Right forelimb (tissue), 1 donor: Measurements from ENCODE around the gene INTS1.

Experiments
- DNase-seq: peaks from one replicate; pipeline ENCODE4 v3.0.0-alpha.2; 2018

The INTS1 gene

DNA sequence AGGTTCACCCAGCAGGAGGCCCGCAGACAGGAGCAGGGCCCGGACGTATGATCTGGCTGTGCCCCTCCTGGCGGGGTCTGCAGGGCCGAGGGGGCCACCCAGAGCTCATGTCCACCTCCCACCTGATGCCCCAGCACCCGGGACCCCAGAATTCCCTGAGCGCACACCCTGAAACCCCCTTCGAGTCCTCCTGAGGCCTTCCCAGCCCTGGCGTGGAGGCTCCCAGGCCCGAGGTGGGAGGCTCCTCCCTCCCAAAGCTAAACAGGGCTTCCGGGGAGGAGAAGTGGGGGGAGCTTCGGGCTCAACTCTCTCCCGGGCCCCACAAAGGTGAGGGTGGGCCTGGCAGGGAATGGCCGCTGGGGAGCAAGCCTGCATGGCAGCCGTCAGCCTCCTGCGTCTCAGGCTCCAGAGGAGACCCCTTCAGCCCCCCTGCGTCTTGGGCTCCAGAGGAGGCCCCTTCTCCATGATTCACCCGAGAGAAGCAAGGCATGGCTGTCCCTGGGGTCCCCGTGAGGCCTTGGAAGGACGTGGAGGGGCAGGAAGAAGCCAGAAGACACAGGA, 75.2 kb downstream of the INTS1 start:
- DNase-seq: no peak

DNA sequence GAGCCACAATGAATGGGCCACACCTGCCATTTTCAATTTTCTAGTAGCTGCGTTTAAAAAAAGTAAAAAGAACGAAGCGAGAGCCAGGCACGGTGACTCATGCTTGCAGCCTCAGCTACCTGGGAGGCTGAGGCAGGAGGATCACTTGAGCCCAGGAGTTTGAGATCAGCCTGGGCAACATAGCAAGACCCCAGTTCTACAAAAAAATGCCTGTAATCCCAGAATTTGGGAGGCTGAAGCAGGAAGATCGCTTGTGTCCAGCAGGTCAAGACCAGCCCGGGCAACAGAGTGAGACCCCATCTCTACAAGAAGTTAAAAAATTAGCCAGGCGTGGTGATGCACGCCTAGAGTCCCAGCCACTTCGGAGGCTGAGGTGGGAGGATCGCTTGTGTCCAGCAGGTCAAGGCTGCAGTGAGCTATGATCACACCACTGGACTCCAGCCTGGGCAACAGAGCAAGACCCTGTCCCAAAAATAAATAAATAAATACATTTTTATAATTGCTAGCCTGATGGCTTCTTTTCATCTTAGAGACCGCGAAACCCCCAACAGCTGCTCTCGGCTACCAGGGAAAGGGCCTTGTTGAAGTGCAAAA, 77.0 kb downstream of the INTS1 start:
- no peak for DNase-seq

DNA sequence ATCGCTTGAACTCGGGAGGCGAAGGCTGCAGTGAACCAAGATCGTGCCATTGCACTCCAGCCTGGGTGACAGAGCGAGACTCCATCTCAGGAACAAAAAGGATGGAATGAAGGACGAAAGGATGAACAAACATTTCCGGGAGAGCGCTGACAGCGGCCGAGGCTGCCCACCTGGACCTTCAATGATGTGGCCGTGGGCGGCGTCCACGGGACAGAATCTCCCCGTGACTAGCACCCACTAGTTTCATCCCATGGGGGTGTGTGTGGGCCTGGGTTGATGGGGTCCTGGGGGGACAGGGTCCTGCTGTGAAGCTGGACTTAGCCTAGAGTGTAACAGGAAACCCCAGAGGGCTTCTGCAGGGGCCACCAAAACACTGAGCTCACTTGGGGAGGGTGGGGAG, 77.7 kb downstream of the INTS1 start:
- DNase-seq: no peak

DNA sequence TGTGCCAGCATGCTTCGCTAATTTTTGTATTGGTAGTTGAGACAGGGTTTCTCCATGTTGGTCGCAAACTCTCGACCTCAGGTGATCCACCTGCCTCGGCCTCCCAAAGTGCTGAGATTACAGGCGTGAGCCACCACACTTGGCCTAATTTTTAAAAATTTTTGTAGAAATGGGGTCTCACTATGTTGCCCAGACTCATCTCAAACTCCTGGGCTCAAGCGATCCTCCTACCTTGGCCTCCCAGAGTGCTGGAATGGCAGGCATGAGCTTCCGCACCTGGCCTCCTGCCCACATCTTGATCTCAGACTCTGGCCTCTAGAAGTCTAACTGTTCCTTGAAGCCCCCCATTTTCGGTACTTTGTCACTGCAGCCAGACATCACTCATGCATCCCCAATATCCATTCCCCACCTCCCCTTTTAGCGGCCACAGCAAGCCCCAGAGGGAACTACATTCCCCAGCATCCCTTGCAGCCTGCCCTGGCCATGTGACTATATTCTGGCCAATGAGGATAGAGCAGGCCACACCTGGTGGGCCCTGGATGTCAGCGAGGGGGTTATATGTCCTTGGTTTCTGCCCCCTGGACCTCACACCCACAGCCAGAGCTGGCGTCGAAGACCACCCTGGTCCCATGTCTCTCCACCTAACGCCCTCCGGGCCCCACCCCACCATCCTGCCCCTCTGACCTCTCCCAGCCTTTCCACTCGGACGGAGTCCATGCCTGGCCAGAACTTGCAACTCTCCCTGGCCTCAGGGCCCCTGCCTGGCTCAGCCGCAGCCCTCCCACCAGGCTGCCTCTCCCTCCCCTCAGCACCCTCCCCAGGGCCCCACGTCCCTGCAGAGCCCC, 78.7 kb downstream of the INTS1 start:
- DNase-seq: no peak

DNA sequence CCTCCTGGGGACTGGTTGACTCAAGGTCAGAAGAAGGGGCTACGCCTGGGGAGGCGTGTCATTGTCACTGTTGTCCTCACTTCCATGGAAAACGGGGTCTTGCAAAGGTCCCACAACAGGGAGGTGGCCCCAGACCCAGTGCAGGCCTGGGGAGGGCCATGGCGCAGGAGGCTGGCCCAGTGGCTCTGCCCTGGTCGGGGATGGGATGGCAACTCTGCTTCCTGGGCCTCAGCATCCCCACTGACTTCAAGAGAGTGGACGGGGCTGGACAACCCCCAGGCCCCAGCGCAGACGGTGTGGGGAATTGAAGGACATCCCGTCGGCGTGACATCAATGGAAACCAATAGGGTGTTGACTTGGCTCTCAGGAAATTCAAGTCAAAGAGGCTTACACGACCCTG, 80.1 kb downstream of the INTS1 start:
- no peak for DNase-seq

DNA sequence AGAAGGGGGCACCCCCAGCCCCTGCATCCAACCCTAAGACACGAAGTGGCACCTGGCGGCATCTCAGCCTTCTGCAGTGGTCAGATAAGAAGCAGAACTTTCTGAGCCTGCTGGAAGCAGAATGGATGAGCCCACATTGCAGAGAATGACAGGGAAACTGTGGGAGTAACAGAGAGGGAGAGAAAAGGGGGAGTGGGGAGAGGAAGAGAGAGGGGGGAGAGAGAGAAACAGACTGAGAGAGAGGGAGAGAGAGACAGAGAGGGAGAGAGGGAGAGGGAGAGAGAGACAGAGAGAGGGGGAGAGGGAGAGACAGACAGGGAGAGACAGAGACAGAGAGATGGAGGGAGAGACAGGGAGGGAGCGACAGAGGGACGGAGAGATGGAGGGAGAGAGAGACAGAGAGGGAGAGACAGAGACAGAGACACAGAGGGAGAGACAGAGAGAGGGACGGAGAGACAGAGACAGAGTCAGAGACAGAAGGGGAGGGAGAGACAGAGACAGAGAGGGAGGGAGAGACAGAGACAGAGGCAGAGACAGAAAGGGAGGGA, 80.9 kb downstream of the INTS1 start:
- no peak for DNase-seq

DNA sequence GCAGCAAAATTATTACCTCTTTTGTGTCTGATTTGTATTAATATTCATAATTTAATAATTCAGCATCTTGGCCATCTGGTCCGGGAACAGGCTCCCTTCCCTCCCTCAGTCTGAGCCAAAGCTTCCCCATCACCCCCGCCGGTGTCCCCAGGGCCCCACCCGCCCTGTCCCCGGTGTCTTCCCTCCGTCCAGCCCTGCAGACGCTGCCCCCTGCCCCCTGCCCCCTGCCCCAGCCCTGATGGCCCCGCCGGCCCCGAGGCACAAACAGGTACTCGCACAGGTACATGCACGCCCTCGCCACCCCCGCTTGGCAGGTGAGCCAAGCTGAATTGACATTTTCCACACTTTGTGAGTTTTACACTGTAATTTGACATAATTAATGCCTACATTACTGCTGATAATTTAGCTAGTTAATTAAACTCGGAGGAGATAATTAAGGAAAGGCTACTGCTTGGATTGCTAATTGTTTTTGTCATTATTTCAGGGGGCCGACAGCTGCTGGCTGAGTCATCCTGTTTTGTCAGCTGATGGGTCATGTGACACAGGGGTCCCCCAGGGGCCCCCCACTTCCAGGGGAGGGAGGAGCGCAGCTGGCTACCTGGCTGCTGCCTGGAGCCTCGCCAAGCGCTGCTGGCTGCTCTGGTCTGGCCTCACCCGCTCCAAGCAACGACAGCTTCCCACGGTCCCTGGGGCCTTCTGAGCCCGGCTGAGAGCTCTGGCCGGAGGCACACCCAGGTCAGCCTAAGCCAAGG, 81.5 kb downstream of the INTS1 start:
- DNase-seq: no peak

DNA sequence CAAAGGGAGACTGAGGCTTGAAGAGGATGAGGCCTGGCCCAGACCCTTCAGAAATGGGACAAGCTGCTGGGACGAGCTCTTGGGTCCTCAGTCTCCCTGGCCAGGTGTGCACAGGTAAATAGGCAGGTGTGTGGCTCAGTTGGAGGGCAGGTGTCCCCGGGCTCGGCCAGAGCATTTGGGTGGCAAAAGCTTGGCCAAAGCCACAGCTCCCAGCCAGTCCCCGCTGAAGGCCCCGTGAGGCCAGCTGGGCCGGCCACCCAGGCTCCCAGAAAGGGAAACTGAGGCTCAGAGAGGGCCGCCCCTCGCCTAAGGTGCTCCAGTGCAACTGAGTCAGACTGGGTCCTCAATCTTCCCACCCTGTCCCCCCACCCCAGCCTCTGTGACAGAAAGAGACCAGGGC, 82.2 kb downstream of the INTS1 start:
- DNase-seq: no peak

DNA sequence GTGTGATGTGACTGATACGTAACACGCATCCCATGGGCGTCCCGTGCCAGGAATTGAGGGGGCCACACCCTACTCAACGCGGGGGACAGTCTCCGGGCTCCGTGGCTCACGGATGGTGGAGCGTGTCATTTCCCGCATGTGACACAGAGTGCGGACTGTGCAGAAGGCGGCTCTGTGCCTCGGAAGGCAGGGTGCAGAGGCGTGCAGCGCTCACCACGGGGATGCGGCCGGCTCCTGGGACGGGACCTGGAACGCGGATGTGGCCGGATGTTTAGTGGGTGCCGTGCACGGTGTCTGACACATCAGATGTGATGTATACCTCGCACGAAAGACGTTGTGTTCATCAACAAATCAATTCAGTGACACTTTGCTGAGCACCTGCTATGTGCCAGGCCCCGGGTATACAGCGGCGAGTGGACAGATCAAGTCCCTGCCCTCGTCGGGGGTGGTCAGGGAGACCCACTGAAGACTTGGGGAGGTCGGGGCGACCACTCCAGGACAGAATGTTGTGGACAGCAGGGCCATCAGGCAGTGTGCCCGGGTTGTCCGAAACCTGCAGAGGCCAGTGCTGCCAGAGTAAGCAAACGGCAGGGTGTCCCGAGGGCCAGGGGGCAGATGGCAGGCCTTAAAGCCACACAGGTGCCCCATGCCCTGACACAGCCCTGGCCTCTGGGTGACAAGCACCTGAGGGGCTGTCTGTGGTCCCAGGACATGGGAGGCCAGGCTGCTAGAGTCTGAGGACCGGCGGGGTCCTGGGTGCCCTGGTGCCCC, 83.0 kb downstream of the INTS1 start:
- no peak for DNase-seq
